Fibroblast of mammary gland (primary cell): ENCODE results near the gene NDUFB11.

Source experiments
- DNase-seq: peaks from one replicate; pipeline ENCODE4 v3.0.0-alpha.2; 2010; ENCODE audit warnings: low read depth
- H3K4me3 ChIP-seq: 2 replicates; pipeline ENCODE4 v1.5.1; 2011; ENCODE audit warnings: low read depth, mild to moderate bottlenecking, low read length, moderate library complexity; ENCODE audit not compliant: control insufficient read depth
- TF ChIP-seq, protein P1 (sequence below): conservative IDR thresholded peaks from 2 replicates; pipeline ENCODE4 v1.5.1; 2011; ENCODE audit warnings: low read depth, low read length, inconsistent platforms; ENCODE audit not compliant: control insufficient read depth, insufficient read depth

NDUFB11 gene

DNA sequence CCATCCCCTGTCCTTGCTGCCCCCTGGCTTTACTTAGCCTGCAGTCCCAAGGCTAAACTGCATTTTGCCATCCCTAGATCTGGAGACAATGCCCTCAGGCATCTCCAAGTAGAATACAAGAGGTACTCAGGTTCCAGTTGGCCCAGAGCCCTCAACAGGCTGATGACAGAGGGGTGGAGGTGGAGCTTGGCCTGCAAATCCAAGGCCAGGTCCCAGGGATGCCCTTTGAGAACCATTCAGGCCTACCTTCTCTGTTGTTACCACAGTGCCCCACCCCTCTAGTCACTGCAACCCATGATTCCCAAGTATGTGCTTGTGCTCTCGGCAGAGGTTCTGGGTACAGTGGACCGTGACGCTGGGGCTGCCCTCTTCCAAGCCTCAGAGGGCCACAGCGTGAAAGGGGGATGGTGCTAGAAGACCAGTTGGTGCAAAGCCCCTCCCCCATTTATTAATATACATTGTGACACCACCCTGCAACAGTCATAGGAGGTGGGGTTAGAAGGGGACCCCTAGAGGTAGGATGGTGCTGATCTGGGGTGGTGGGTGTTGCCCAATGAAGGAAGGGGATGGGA, 42.7 kb upstream of the NDUFB11 start:
- TF ChIP-seq, protein P1, sequence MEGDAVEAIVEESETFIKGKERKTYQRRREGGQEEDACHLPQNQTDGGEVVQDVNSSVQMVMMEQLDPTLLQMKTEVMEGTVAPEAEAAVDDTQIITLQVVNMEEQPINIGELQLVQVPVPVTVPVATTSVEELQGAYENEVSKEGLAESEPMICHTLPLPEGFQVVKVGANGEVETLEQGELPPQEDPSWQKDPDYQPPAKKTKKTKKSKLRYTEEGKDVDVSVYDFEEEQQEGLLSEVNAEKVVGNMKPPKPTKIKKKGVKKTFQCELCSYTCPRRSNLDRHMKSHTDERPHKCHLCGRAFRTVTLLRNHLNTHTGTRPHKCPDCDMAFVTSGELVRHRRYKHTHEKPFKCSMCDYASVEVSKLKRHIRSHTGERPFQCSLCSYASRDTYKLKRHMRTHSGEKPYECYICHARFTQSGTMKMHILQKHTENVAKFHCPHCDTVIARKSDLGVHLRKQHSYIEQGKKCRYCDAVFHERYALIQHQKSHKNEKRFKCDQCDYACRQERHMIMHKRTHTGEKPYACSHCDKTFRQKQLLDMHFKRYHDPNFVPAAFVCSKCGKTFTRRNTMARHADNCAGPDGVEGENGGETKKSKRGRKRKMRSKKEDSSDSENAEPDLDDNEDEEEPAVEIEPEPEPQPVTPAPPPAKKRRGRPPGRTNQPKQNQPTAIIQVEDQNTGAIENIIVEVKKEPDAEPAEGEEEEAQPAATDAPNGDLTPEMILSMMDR = no peak
- H3K4me3 ChIP-seq = no peak overlapping the region
- no peak for DNase-seq

DNA sequence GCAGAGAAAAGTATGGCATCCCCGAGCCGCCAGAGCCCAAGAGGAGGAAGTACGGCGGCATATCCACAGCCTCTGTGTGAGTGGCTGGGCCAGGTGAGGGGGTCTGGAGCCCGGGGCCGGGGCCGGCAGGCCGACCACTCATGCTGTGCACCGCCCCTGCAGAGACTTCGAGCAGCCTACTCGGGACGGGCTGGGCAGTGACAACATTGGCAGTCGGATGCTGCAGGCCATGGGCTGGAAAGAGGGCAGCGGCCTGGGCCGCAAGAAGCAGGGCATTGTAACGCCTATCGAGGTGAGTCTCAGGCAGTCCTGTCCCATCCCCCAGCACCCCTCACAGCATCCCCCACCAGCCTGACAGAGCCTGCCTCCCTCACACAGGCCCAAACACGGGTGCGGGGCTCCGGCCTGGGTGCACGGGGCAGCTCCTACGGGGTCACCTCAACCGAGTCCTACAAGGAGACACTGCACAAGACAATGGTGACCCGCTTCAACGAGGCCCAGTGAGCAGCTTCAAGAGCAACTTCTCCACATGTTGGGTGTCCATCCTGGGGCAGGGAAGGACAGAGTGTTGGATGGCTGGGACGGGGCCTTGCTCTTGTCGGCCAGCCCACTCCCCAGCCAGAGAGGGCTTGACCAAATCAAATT, 41.7 kb upstream of the NDUFB11 start:
- no peak overlapping the region for H3K4me3 ChIP-seq
- TF ChIP-seq, protein P1 = no peak
- DNase-seq = no peak

DNA sequence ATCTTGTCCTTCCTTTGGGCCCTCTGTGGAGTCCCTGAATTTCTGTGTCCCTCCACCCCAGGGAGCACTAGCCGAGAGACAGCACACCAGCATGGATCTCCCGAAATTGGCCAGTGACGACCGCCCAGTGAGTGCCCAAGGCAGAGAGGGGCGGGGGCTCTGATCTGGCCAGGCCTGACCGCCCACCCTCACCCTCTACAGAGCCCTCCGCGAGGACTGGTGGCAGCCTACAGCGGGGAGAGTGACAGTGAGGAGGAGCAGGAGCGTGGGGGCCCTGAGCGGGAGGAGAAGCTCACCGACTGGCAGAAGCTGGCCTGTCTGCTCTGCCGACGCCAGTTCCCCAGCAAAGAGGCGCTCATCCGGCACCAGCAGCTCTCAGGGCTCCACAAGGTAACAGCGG, 40.7 kb upstream of the NDUFB11 start:
- no peak for DNase-seq
- H3K4me3 ChIP-seq = no peak overlapping the region
- TF ChIP-seq, protein P1 = no peak

DNA sequence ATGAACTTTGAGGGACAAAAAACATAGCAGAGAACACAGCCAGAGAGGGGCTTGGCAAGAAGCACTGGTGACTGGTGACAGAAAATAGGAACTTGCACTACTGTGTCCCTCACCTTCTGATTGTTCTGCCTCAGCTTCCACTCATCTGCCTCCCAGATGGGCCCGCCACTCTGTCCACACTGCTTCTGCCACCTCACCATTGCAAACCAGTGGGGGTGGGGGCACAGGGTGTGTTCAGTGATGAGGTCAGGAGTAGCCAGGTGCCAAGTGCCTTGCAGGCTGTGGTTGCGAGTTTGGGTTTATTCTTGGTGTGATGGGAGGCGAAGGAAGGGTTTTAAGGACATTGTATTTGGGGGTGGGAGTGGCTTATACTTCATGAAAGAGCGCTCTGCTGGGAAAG, 40.0 kb upstream of the NDUFB11 start:
- H3K4me3 ChIP-seq = no peak overlapping the region
- DNase-seq = no peak
- TF ChIP-seq, protein P1 = no peak

DNA sequence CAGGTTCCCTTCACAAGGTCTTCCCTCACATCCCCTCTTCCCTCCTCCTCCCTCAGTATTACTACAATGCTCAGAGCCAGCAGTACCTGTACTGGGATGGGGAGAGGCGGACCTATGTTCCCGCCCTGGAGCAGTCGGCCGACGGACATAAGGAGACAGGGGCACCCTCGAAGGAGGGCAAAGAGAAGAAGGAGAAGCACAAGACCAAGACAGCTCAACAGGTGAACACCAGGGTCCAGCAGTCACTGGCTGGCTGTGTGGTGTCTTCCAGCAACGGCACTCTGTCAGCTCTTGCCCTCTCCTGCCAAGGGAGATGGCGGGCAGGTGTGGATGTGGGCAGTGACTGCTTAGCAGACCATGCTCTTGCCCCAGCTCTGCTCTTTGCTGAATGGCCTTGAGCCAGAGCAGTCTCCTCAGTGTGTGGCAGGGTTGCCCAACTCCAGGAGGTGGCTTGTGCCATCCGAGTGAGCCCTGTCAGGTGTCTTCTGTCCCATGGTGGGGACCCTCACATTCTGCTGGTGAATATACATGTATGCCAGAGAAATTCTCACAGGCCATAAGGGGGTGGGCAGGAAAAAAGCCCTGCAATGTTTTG, 37.7 kb upstream of the NDUFB11 start:
- TF ChIP-seq, protein P1 = no peak
- H3K4me3 ChIP-seq = no peak overlapping the region
- no peak for DNase-seq

DNA sequence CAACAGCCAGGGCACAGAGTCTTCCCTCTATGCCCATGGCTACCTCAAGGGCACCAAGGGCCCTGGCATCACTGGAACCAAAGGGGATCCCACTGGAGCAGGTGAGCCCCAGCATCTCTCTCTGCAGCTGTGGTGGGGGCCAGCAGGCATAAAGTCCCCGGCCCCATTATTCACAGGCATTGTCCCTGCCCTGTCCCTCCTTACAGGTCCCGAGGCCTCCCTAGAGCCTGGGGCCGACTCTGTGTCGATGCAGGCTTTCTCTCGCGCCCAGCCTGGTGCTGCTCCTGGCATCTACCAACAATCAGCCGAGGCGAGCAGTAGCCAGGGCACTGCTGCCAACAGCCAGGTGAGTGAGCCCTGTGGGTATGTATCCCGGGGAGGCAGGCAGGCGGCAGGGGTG, 36.8 kb upstream of the NDUFB11 start:
- DNase-seq = no peak
- H3K4me3 ChIP-seq = no peak overlapping the region
- TF ChIP-seq, protein P1 = no peak

DNA sequence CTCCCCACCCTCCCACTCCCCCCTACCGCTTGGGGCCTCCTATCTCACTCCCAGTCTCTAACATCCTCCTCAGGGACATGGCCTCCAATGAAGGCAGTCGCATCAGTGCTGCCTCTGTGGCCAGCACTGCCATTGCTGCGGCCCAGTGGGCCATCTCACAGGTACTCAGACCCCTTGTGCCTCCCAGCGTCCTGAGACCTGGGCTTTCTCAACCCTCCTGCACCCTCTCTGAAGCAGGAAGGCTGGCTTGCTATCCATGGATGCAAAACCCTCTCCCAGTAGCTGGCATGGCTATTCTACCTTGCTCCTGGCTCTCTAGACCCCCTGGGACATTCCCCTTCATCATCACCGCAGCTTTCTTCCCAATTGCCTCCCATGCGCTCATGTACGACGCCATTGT, 35.8 kb upstream of the NDUFB11 start:
- TF ChIP-seq, protein P1 = no peak
- H3K4me3 ChIP-seq = no peak overlapping the region
- no peak for DNase-seq
